IMR-90 (cell line): ENCODE measurements around the gene ARHGEF12. TPM values are rescaled to one million over a fixed set of nuclear protein-coding genes. Genes with fewer than 3 reads are reported as not detected.

Experiments
- ATAC-seq: fragments of 200-7000 bp; cut with Tn5 transposase; 2 replicates; pipeline ENCODE4 v1.9.1; 2020; ENCODE audit warnings: low read depth, mild to moderate bottlenecking, moderate library complexity
- BruUV-seq: library from RNA; stranded (reverse); fragments of 400-500 nt; replicated peaks from 2 replicates; lab custom pipeline; 2021; lab: Mats Ljungman, UMichigan
- CTCF ChIA-PET: fragments of 300-600 bp; formaldehyde crosslinking; extraction: SDS; loops from one replicate; lab custom pipeline; 2021; ENCODE audit warnings: antibody characterized with exemption; lab: Yijun Ruan, JAX
- POLR2A ChIA-PET: fragments of 300-600 bp; sonication (Branson Sonifier 250); formaldehyde crosslinking; loops from one replicate; lab custom pipeline; 2022; ENCODE audit warnings: antibody characterized with exemption; ENCODE audit not compliant: unreplicated experiment; lab: Charles Lee
- DNase-seq: peaks from one replicate; pipeline ENCODE4 v3.0.0; 2013
- H2AFZ ChIP-seq: replicated peaks from 2 replicates; pipeline ENCODE3; 2013; ENCODE audit warnings: low read length, mild to moderate bottlenecking; ENCODE audit not compliant: poor library complexity
- H2AK5ac ChIP-seq: 2 replicates; pipeline ENCODE4 v1.6.1; 2013; ENCODE audit warnings: low read depth, low read length, inconsistent platforms
- H2AK9ac ChIP-seq: replicated peaks from 2 replicates; pipeline ENCODE3; 2013; ENCODE audit warnings: mild to moderate bottlenecking, low read depth, low read length, moderate library complexity; ENCODE audit not compliant: poor library complexity
- H2BK120ac ChIP-seq: 2 replicates; pipeline ENCODE4 v1.6.1; 2013; ENCODE audit warnings: low read depth, low read length, inconsistent platforms
- H2BK15ac ChIP-seq: 3 replicates; pipeline ENCODE4 v1.6.1; 2013; ENCODE audit warnings: low read depth, low read length, inconsistent platforms
- H2BK20ac ChIP-seq: 2 replicates; pipeline ENCODE4 v1.6.1; 2013; ENCODE audit warnings: low read depth, mild to moderate bottlenecking, inconsistent platforms, low read length, moderate library complexity
- H2BK5ac ChIP-seq: 2 replicates; pipeline ENCODE4 v1.6.1; 2013; ENCODE audit warnings: mild to moderate bottlenecking, low read depth, low read length, inconsistent platforms; ENCODE audit not compliant: poor library complexity, severe bottlenecking
- H3K14ac ChIP-seq: replicated peaks from 2 replicates; pipeline ENCODE4 v1.6.1; 2013; ENCODE audit warnings: low read depth, low read length, inconsistent platforms
- H3K18ac ChIP-seq: 2 replicates; pipeline ENCODE4 v1.6.1; 2013; ENCODE audit warnings: low read depth, low read length, control low read depth
- H3K23ac ChIP-seq: 2 replicates; pipeline ENCODE4 v1.6.1; 2013; ENCODE audit warnings: low read depth, low read length, inconsistent platforms
- H3K27ac ChIP-seq: 2 replicates; pipeline ENCODE4 v1.5.1; 2013; ENCODE audit warnings: mild to moderate bottlenecking, control low read depth, low read length; ENCODE audit not compliant: insufficient read depth
- H3K27me3 ChIP-seq: 2 replicates; pipeline ENCODE4 v1.6.1; 2013; ENCODE audit warnings: low read length; ENCODE audit not compliant: control insufficient read depth, insufficient read depth
- H3K36me3 ChIP-seq: 2 replicates; pipeline ENCODE4 v1.6.1; 2013; ENCODE audit warnings: low read length, mixed read lengths; ENCODE audit not compliant: control insufficient read depth, insufficient read depth
- H3K4ac ChIP-seq: 2 replicates; pipeline ENCODE4 v1.6.1; 2013; ENCODE audit warnings: low read depth, low read length, inconsistent platforms
- H3K4me1 ChIP-seq: 2 replicates; pipeline ENCODE4 v1.6.1; 2013; ENCODE audit warnings: low read length, mixed read lengths; ENCODE audit not compliant: control insufficient read depth, insufficient read depth
- H3K4me2 ChIP-seq: 2 replicates; pipeline ENCODE4 v1.6.1; 2013; ENCODE audit warnings: low read depth, mild to moderate bottlenecking, control low read depth, low read length, moderate library complexity
- H3K4me3 ChIP-seq: 2 replicates; pipeline ENCODE4 v1.5.1; 2013; ENCODE audit warnings: low read depth, mild to moderate bottlenecking, control low read depth, low read length, moderate library complexity; ENCODE audit not compliant: insufficient read depth
- H3K56ac ChIP-seq: 2 replicates; pipeline ENCODE4 v1.6.1; 2013; ENCODE audit warnings: low read length, inconsistent platforms; ENCODE audit not compliant: insufficient read depth; ENCODE audit errors: extremely low read depth
- H3K79me1 ChIP-seq, 2 experiments: 2 replicates each; pipeline ENCODE4 v1.6.1; 2013; ENCODE audit warnings: low read length in 2 of 2, inconsistent platforms in 1 of 2, low read depth in 1 of 2
- H3K9ac ChIP-seq: 2 replicates; pipeline ENCODE4 v1.6.1; 2013; ENCODE audit warnings: low read depth, low read length, control low read depth
- H3K9me1 ChIP-seq: 2 replicates; pipeline ENCODE4 v1.6.1; 2013; ENCODE audit warnings: low read length, inconsistent platforms; ENCODE audit not compliant: insufficient read depth
- H3K9me3 ChIP-seq: 2 replicates; pipeline ENCODE4 v1.6.1; 2013; ENCODE audit warnings: low read length; ENCODE audit not compliant: control insufficient read depth, insufficient read depth
- H4K20me1 ChIP-seq: 2 replicates; pipeline ENCODE4 v1.6.1; 2013; ENCODE audit warnings: low read length, inconsistent platforms; ENCODE audit not compliant: insufficient read depth
- H4K5ac ChIP-seq: 2 replicates; pipeline ENCODE4 v1.6.1; 2013; ENCODE audit warnings: mild to moderate bottlenecking, low read depth, low read length, control low read depth
- H4K8ac ChIP-seq, 2 experiments: 2 replicates each; pipeline ENCODE4 v1.6.1; 2013; ENCODE audit warnings: low read depth in 2 of 2, low read length in 2 of 2, control low read depth in 1 of 2, inconsistent platforms in 1 of 2
- H4K91ac ChIP-seq: 2 replicates; pipeline ENCODE4 v1.6.1; 2013; ENCODE audit warnings: low read depth, low read length, inconsistent platforms; ENCODE audit not compliant: insufficient read depth
- BHLHE40 ChIP-seq: fragments of 150-350 bp; IDR thresholded peaks from 2 replicates; pipeline ENCODE4 v1.6.1; 2016; ENCODE audit warnings: mild to moderate bottlenecking, low read depth, low read length
- FOS ChIP-seq: fragments of 150-350 bp; IDR thresholded peaks from 2 replicates; pipeline ENCODE4 v1.6.1; 2016; ENCODE audit warnings: low read depth, low read length
- WGBS, 2 experiments: methylation state at CpG; one replicate each; pipeline versions ENCODE4 v1.1.5 to v1.1.7; 2013; ENCODE audit warnings: missing lambda C conversion rate in 2 of 2; ENCODE audit not compliant: insufficient read length in 1 of 2; ENCODE audit errors: extremely low coverage in 2 of 2; 5-methylcytosine and 5-hydroxymethylcytosine counted together
- dilution Hi-C: fragments of 300-500 bp; cut with HindIII; formaldehyde crosslinking; loops from one replicate; pipeline ENCODE4 v1.14.3; 2018; ENCODE audit warnings: low sequenced_read_pairs; ENCODE audit not compliant: unreplicated experiment
- in situ Hi-C: fragments of 300-500 bp; cut with MboI; formaldehyde crosslinking; loops from 3 replicates; pipeline ENCODE4 v1.14.3; 2019; ENCODE audit warnings: low sequenced_read_pairs, inconsistent platforms, mixed read lengths
- intact Hi-C: fragments of 100-400 bp; cut with micrococcal nuclease; formaldehyde crosslinking; loops from 2 replicates; pipeline ENCODE4 v1.10.0; 2022
- polyA plus RNA-seq, 3 experiments: library from polyadenylated mRNA; depleted of rRNA; stranded (reverse); fragments of >200 nt; gene quantifications; 2 replicates each; pipeline ENCODE4 v1.2.3, GENCODE V29; 2012; ENCODE audit warnings: low replicate concordance in 1 of 3
- total RNA-seq: library from RNA; depleted of rRNA; stranded (reverse); fragments of >200 nt; gene quantifications from 2 replicates; pipeline ENCODE4 v1.2.3, GENCODE V29; 2012

The ARHGEF12 gene
- total and polyA plus RNA-seq, 2 of the 4 experiments (the other 2 are of a cell fraction), result 25.5 to 115 TPM

GRCh38 chr11:120517390-120517761 is 181.2 kb downstream of the ARHGEF12 start:
- peak; percentile 52 for DNase-seq
- Histone ChIP-seq H3K27ac (peak overlapping the region; percentile 87), H3K4me2 (peak overlapping the region; percentile 16; the same call in 1 of the 2 replicates), H3K9me3 (no peaks in the 10 kb centered on the region), H3K9ac (peak overlapping the region; percentile 7; the same call in 1 of the 2 replicates), H2BK15ac (peak overlapping the region; percentile 56; the same call in 2 of the 3 replicates), H2BK20ac (peak overlapping the region; percentile 81), H3K27me3 (no peaks in the 10 kb centered on the region), H3K4ac (peak overlapping the region; percentile 83), H2AFZ (peak overlapping the region; percentile 87), H3K9me1 (peaks cover 8% of the 10 kb centered on the region; the same call in 1 of the 2 replicates), H3K14ac (peak overlapping the region; percentile 81), H3K23ac (peak overlapping the region; percentile 84; the same call in 1 of the 2 replicates), H2AK9ac (peak overlapping the region; percentile 20), H2BK120ac (peak overlapping the region; percentile 85), H3K36me3 (no peaks in the 10 kb centered on the region), H4K20me1 (no peaks in the 10 kb centered on the region), H3K4me3 (no peak overlapping the region), H3K79me1 (no peaks in the 10 kb centered on the region), H4K5ac (peak overlapping the region; percentile 9; the same call in 1 of the 2 replicates), H3K4me1 (peaks cover 13% of the 10 kb centered on the region; the same call in 1 of the 2 replicates), H2AK5ac (peak overlapping the region; percentile 70; the same call in 1 of the 2 replicates), H3K56ac (peak overlapping the region; percentile 29), H3K18ac (peak overlapping the region; percentile 44; the same call in 1 of the 2 replicates), H2BK5ac (peak overlapping the region; percentile 62), H4K91ac (peak overlapping the region; percentile 87), H4K8ac (peak overlapping the region; percentile 81 to 85; a peak in 3 of 4 replicates)
- 0 out of 2 replicates have a peak, but pooled peaks have one; percentile 5 for TF ChIP-seq FOS
- no peak for TF ChIP-seq BHLHE40
- WGBS, 2 experiments, result no CpG with 5 or more reads among the region's 13 CpGs
- ChIA-PET CTCF (interaction anchor here (1.4 to 1.8 kb wide), 2 partner anchors 10 to 30 kb away, joined by 5 to 7 read pairs; no protein-coding TSS in a partner anchor), POLR2A (interaction anchor here (0.5 kb wide), 1 partner anchor 161 kb away, joined by 6 read pairs; no protein-coding TSS in a partner anchor)
- peak; percentile 71 for ATAC-seq
- in situ Hi-C loops, result no loop called here
- intact Hi-C loops, result loop anchor here (2.0 to 10.0 kb wide), 3 partner anchors 29 to 1990 kb away; no protein-coding TSS in a partner anchor
- dilution Hi-C loops, result no loop called here
- no TSS peak for BruUV-seq
